Astrocyte of the cerebellum (primary cell): ENCODE results near the gene FBXL17.

ENCODE experiments used
- DNase-seq: peaks from one replicate; pipeline ENCODE4 v3.0.0-alpha.2; 2011; ENCODE audit warnings: low read depth
- H3K4me3 ChIP-seq: 2 replicates; pipeline ENCODE4 v1.5.1; 2011; ENCODE audit warnings: mild to moderate bottlenecking, low read depth, low read length, moderate library complexity
- in situ Hi-C: cut with HindIII; loops from 2 replicates; pipeline ENCODE4 v1.10.0; 2017; ENCODE audit warnings: low sequenced_read_pairs
- TF ChIP-seq, protein P1 (sequence below): IDR thresholded peaks from 2 replicates; pipeline ENCODE4 v1.5.1; 2012; ENCODE audit warnings: low read length, low read depth, moderate library complexity, mild to moderate bottlenecking; ENCODE audit errors: missing control alignments

The FBXL17 gene

GRCh38 chr5:108016101-108016500 lies 365.8 kb downstream of the FBXL17 start:
- in situ Hi-C loops: no loop called here
- DNase-seq: no peak

DNA sequence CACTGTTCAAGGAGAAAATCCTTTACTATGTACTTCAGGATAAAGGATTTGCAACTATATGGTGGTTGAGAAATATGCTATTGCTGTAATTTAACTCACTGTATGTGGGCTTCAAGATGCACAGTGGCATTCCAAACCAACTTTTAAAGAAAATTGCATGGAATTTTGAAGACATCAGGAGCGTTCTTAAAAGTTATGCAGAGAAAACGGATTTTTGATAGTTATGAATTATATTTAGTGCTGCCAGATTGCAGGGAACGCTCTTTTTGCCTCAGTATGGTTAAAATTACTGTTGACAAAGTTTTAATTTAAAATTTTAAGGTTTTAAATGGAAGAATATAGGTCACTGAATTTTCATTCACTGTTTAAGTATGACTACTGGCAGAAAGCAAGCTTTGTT lies 375.1 kb downstream of the FBXL17 start:
- DNase-seq: no peak
- in situ Hi-C loops: no loop called here
- TF ChIP-seq, protein P1, sequence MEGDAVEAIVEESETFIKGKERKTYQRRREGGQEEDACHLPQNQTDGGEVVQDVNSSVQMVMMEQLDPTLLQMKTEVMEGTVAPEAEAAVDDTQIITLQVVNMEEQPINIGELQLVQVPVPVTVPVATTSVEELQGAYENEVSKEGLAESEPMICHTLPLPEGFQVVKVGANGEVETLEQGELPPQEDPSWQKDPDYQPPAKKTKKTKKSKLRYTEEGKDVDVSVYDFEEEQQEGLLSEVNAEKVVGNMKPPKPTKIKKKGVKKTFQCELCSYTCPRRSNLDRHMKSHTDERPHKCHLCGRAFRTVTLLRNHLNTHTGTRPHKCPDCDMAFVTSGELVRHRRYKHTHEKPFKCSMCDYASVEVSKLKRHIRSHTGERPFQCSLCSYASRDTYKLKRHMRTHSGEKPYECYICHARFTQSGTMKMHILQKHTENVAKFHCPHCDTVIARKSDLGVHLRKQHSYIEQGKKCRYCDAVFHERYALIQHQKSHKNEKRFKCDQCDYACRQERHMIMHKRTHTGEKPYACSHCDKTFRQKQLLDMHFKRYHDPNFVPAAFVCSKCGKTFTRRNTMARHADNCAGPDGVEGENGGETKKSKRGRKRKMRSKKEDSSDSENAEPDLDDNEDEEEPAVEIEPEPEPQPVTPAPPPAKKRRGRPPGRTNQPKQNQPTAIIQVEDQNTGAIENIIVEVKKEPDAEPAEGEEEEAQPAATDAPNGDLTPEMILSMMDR: no peak
- H3K4me3 ChIP-seq: no peak overlapping the region

More at GRCh38 chr5:108016101-108016500, 365.8 kb downstream of the FBXL17 start:
- no peak overlapping the region for H3K4me3 ChIP-seq
- TF ChIP-seq, protein P1: no peak

DNA sequence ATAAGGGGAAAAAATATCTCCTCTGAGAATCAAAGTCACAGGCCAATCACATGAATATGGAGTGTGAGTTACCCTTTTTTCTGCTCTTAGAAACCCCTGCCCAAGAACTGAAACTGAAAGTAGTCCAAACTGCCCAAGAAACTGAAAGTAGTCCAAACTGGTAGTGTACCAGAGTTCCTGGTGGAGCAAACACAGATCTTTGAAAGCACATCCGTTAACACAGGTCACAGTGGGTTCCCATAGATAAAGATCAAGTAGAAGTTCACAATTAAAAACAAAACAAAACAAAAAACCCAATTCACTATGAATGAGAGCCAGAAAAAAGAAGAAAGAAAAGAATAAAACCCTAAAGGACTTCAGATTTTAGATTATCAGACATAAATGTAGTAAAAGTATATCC lies 378.7 kb downstream of the FBXL17 start:
- in situ Hi-C loops: no loop called here
- no peak overlapping the region for H3K4me3 ChIP-seq
- peak; percentile 48 for DNase-seq
- TF ChIP-seq, protein P1: no peak

GRCh38 chr5:108001222-108001621 lies 380.7 kb downstream of the FBXL17 start:
- no peak overlapping the region for H3K4me3 ChIP-seq
- TF ChIP-seq, protein P1: no peak
- no peak for DNase-seq
- in situ Hi-C loops: no loop called here

DNA sequence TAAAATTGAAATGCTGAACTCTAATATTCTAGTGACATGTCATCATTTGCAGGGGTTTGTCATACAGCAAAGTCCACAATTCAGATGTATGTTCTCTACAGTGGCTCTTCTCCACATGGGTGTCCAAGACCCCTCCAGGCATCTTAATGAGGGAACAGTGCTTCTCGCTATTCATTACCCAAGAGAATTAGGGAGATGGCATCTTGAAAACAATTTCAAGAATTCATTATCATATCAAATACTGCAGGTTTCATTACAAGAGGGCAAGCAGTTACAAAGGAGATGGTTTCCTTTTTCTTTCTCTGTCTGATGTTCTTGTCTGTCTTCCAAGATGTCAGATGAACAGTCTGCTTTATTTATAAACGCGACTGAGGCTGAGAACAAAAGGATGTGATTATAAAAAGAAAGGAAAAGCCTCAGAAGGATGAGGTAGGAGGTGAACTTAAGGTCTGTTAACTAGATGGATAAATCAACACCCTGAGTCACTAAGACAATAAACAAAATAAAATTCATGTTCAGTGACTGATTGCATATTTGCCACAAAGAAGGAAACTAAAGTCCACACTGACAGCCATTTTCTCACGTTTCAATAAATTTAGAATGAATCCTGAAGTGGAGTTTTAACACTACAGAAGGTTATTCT lies 384.4 kb downstream of the FBXL17 start:
- TF ChIP-seq, protein P1: no peak
- DNase-seq: peak; percentile 29
- no peak overlapping the region for H3K4me3 ChIP-seq
- in situ Hi-C loops: no loop called here

GRCh38 chr5:107993341-107993740 lies 388.6 kb downstream of the FBXL17 start:
- in situ Hi-C loops: no loop called here
- H3K4me3 ChIP-seq: no peak overlapping the region
- no peak for DNase-seq
- TF ChIP-seq, protein P1: no peak
